Keratinocyte (primary cell): ENCODE data around the gene KCNJ3. TPM values are rescaled to one million over a fixed set of nuclear protein-coding genes. Genes with fewer than 3 reads are reported as not detected.

Source experiments
- DNase-seq: peaks from one replicate; pipeline ENCODE4 v3.0.0-alpha.2; 2011; ENCODE audit warnings: low read depth, missing footprints, low spot score
- FAIRE-seq: peaks from 2 replicates; lab custom pipeline; 2011; peaks lifted over from hg19 to GRCh38; lab: Jason Lieb, UNC
- H2AFZ ChIP-seq: 2 replicates; pipeline ENCODE4 v1.6.0; 2012; ENCODE audit warnings: low read length, control low read depth, inconsistent platforms; ENCODE audit not compliant: control insufficient read depth
- H3K27ac ChIP-seq: 2 replicates; pipeline ENCODE4 v1.5.1; 2011; ENCODE audit warnings: low read length; ENCODE audit not compliant: control insufficient read depth, insufficient read depth
- H3K27me3 ChIP-seq: 3 replicates; pipeline ENCODE4 v1.6.0; 2011; ENCODE audit warnings: low read length; ENCODE audit not compliant: control insufficient read depth, insufficient read depth; ENCODE audit errors: extremely low read depth
- H3K36me3 ChIP-seq, 2 experiments: 2 replicates in 1 of 2; 3 replicates in 1 of 2; pipeline ENCODE4 v1.5.1; 2011; ENCODE audit warnings: low read length in 2 of 2, mild to moderate bottlenecking in 1 of 2; ENCODE audit not compliant: control insufficient read depth in 2 of 2, insufficient read depth in 2 of 2; ENCODE audit errors: extremely low read depth in 1 of 2
- H3K4me1 ChIP-seq: 3 replicates; pipeline ENCODE4 v1.5.1; 2011; ENCODE audit warnings: low read length; ENCODE audit not compliant: control insufficient read depth, insufficient read depth; ENCODE audit errors: extremely low read depth
- H3K4me2 ChIP-seq: 3 replicates; pipeline ENCODE4 v1.6.0; 2011; ENCODE audit warnings: low read depth, low read length; ENCODE audit not compliant: control insufficient read depth, insufficient read depth; ENCODE audit errors: extremely low read depth
- H3K4me3 ChIP-seq, 3 experiments: fragments of 200-600 bp in 1 of 3; sonication (generic) in 1 of 3; 2 replicates in 2 of 3; 3 replicates in 1 of 3; pipeline ENCODE4 v1.5.1; 2011 to 2016; ENCODE audit warnings: low read length in 3 of 3, mild to moderate bottlenecking in 3 of 3, control low read depth in 2 of 3, inconsistent platforms in 1 of 3, low read depth in 1 of 3, mixed read lengths in 1 of 3, mixed run types in 1 of 3, moderate library complexity in 1 of 3; ENCODE audit not compliant: control insufficient read depth in 2 of 3, insufficient read depth in 2 of 3; ENCODE audit errors: extremely low read depth in 1 of 3
- H3K79me2 ChIP-seq: 2 replicates; pipeline ENCODE4 v1.6.0; 2012; ENCODE audit warnings: low read length; ENCODE audit not compliant: control insufficient read depth, insufficient read depth
- H3K9ac ChIP-seq: 3 replicates; pipeline ENCODE4 v1.6.0; 2011; ENCODE audit warnings: low read length; ENCODE audit not compliant: control insufficient read depth, insufficient read depth; ENCODE audit errors: extremely low read depth
- H3K9me1 ChIP-seq: 3 replicates; pipeline ENCODE4 v1.6.0; 2011; ENCODE audit warnings: low read length; ENCODE audit not compliant: control insufficient read depth, insufficient read depth; ENCODE audit errors: extremely low read depth
- H3K9me3 ChIP-seq: 2 replicates; pipeline ENCODE4 v1.5.1; 2012; ENCODE audit warnings: low read depth, low read length; ENCODE audit not compliant: control insufficient read depth
- H4K20me1 ChIP-seq: 3 replicates; pipeline ENCODE4 v1.6.0; 2011; ENCODE audit warnings: low read length; ENCODE audit not compliant: control insufficient read depth, insufficient read depth; ENCODE audit errors: extremely low read depth
- EZH2 ChIP-seq: IDR thresholded peaks from one replicate; pipeline ENCODE4 v1.6.1; 2012; ENCODE audit warnings: inconsistent platforms, mild to moderate bottlenecking, low read length, moderate library complexity
- dilution Hi-C: fragments of 300-500 bp; cut with MboI; formaldehyde crosslinking; loops from one replicate; pipeline ENCODE4 v1.7.0; 2020; ENCODE audit warnings: low sequenced_read_pairs; ENCODE audit not compliant: extremely low pct_ligation_motif_present
- polyA plus RNA-seq, 5 experiments: library from polyadenylated mRNA; depleted of rRNA in 3 of 5; stranded (reverse) in 3 of 5; stranded (forward) in 1 of 5; unstranded in 1 of 5; fragments of >200 nt; gene quantifications; 1 replicate in 1 of 5; 2 replicates in 3 of 5; 3 replicates in 1 of 5; pipeline versions ENCODE4 v1.2.1 to v1.2.3, GENCODE V29; 2011 to 2012; ENCODE audit warnings: missing spikeins in 2 of 5, low read depth in 1 of 5, low replicate concordance in 1 of 5
- TF ChIP-seq, protein P1 (sequence below), 3 experiments: IDR thresholded peaks in 1 of 3; conservative IDR thresholded peaks in 1 of 3; optimal IDR thresholded peaks in 1 of 3; 2 replicates in 2 of 3; 3 replicates in 1 of 3; pipeline versions ENCODE3 to v1.5.1; 2011; ENCODE audit warnings: low read length in 3 of 3, mild to moderate bottlenecking in 3 of 3, moderate library complexity in 2 of 3, control low read depth in 1 of 3, inconsistent platforms in 1 of 3; ENCODE audit not compliant: insufficient read depth in 2 of 3; ENCODE audit errors: extremely low read depth in 1 of 3

Gene KCNJ3
- polyA plus RNA-seq, 1 donor (not counting 4 experiments of a cell fraction or from before 2014, with no cell fraction given), result not detected

GRCh38 chr2:154826827-154827226, 128.3 kb downstream of the KCNJ3 start:
- no peaks in the 10 kb centered on the region for H3K4me1 ChIP-seq
- peak overlapping the region; percentile 4 for H2AFZ ChIP-seq
- no peaks in the 10 kb centered on the region for H4K20me1 ChIP-seq
- no peaks in the 10 kb centered on the region for H3K9me1 ChIP-seq
- no peak overlapping the region for H3K9ac ChIP-seq
- dilution Hi-C loops, result no loop called here
- no peak for DNase-seq
- peaks cover 1% of the 10 kb centered on the region for H3K9me3 ChIP-seq
- no peak overlapping the region for H3K4me2 ChIP-seq
- no peak overlapping the region for H3K27ac ChIP-seq
- no peak overlapping the region for H3K4me3 ChIP-seq
- no peaks in the 10 kb centered on the region for H3K79me2 ChIP-seq
- TF ChIP-seq EZH2, result no peak
- TF ChIP-seq, protein P1, sequence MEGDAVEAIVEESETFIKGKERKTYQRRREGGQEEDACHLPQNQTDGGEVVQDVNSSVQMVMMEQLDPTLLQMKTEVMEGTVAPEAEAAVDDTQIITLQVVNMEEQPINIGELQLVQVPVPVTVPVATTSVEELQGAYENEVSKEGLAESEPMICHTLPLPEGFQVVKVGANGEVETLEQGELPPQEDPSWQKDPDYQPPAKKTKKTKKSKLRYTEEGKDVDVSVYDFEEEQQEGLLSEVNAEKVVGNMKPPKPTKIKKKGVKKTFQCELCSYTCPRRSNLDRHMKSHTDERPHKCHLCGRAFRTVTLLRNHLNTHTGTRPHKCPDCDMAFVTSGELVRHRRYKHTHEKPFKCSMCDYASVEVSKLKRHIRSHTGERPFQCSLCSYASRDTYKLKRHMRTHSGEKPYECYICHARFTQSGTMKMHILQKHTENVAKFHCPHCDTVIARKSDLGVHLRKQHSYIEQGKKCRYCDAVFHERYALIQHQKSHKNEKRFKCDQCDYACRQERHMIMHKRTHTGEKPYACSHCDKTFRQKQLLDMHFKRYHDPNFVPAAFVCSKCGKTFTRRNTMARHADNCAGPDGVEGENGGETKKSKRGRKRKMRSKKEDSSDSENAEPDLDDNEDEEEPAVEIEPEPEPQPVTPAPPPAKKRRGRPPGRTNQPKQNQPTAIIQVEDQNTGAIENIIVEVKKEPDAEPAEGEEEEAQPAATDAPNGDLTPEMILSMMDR (optimal IDR thresholded peaks at IDR 0.05 in 1 of 3, IDR thresholded peaks at IDR 0.05 in 1 of 3, conservative IDR thresholded peaks at IDR 0.05 in 1 of 3; ENCODE audit: extremely low read depth in 1 of 3, insufficient read depth in 2 of 3, low read length in 3 of 3), result no peak
- no peaks in the 10 kb centered on the region for H3K36me3 ChIP-seq
- H3K27me3 ChIP-seq, result no peaks in the 10 kb centered on the region
- no peak for FAIRE-seq

DNA sequence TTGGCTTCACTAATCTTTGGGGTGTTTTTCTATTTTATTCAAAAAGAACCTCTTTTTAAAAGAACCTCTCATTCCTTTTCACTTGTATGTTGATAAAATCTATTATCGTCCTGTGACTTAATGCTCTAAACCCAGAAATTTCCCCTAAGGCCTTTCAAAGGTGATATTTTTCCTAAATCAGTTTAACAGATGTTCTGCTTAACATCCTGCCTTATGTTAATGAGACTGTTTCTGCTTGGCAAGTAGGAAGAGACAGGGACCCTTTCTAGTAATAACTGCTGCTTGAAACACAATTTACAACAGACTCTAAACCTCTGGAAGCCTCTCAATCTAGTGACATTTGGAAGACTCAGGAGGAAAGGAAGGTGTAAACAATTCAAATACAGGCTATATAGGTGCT, 128.8 kb downstream of the KCNJ3 start:
- TF ChIP-seq, protein P1 (optimal IDR thresholded peaks at IDR 0.05 in 1 of 3, IDR thresholded peaks at IDR 0.05 in 1 of 3, conservative IDR thresholded peaks at IDR 0.05 in 1 of 3; ENCODE audit: extremely low read depth in 1 of 3, insufficient read depth in 2 of 3, low read length in 3 of 3), result no peak
- TF ChIP-seq EZH2, result no peak
- Histone ChIP-seq H3K9me1 (no peaks in the 10 kb centered on the region), H3K4me3 (no peak overlapping the region), H3K4me2 (no peak overlapping the region), H3K9ac (no peak overlapping the region), H3K4me1 (no peaks in the 10 kb centered on the region), H3K27me3 (no peaks in the 10 kb centered on the region), H3K36me3 (no peaks in the 10 kb centered on the region), H3K27ac (no peak overlapping the region), H2AFZ (no peak overlapping the region), H4K20me1 (no peaks in the 10 kb centered on the region), H3K9me3 (peaks cover 1% of the 10 kb centered on the region), H3K79me2 (no peaks in the 10 kb centered on the region)
- FAIRE-seq (no peak), DNase-seq (no peak)
- dilution Hi-C loops, result no loop called here
